Panc1 (cell line): ENCODE results near the gene GRHPR. TPM values are rescaled to one million over a fixed set of nuclear protein-coding genes. Genes with fewer than 3 reads are reported as not detected.

ENCODE experiments used
- ATAC-seq: fragments of 200-7000 bp; cut with Tn5 transposase; 2 replicates; pipeline ENCODE4 v1.9.1; 2020; ENCODE audit warnings: mild to moderate bottlenecking, moderate library complexity
- BruUV-seq: library from RNA; stranded (reverse); fragments of 400-500 nt; replicated peaks from 2 replicates; lab custom pipeline; 2021; lab: Mats Ljungman, UMichigan
- CTCF ChIA-PET: fragments of 300-600 bp; sonication (Branson Sonifier 250); formaldehyde crosslinking; loops from one replicate; lab custom pipeline; 2022; ENCODE audit warnings: antibody characterized with exemption; lab: Charles Lee
- POLR2A ChIA-PET: fragments of 300-600 bp; sonication (Branson Sonifier 250); formaldehyde crosslinking; loops from one replicate; lab custom pipeline; 2022; ENCODE audit warnings: antibody characterized with exemption; lab: Charles Lee
- DNase-seq: peaks from one replicate; pipeline ENCODE4 v3.0.0-alpha.2; 2010; ENCODE audit warnings: low read depth, low spot score
- H3K27ac ChIP-seq: 2 replicates; pipeline ENCODE4 v1.5.1; 2011; ENCODE audit warnings: mild to moderate bottlenecking, low read length, inconsistent platforms
- H3K27me3 ChIP-seq: fragments of 200-500 bp; sonication (Bioruptor generic); 2 replicates; pipeline ENCODE4 v1.6.0; 2014; ENCODE audit warnings: low read length, inconsistent platforms; ENCODE audit not compliant: control insufficient read depth, insufficient read depth
- H3K36me3 ChIP-seq: fragments of 200-500 bp; sonication (Bioruptor generic); 2 replicates; pipeline ENCODE4 v1.5.1; 2014; ENCODE audit warnings: inconsistent platforms, mild to moderate bottlenecking, low read length, moderate library complexity; ENCODE audit not compliant: control insufficient read depth, insufficient read depth
- H3K4me1 ChIP-seq: 2 replicates; pipeline ENCODE4 v1.5.1; 2011; ENCODE audit warnings: inconsistent platforms, mild to moderate bottlenecking, low read length, moderate library complexity; ENCODE audit not compliant: control insufficient read depth, insufficient read depth
- H3K4me3 ChIP-seq, 2 experiments: 2 replicates each; pipeline ENCODE4 v1.5.1; 2011 to 2012; ENCODE audit warnings: low read depth in 2 of 2, low read length in 2 of 2, mild to moderate bottlenecking in 2 of 2, inconsistent platforms in 1 of 2, moderate library complexity in 1 of 2
- H3K9me3 ChIP-seq: fragments of 200-500 bp; sonication (Bioruptor generic); 2 replicates; pipeline ENCODE4 v1.5.1; 2014; ENCODE audit warnings: low read depth, mild to moderate bottlenecking, inconsistent platforms, low read length, moderate library complexity; ENCODE audit not compliant: control insufficient read depth, insufficient read depth
- CTCF ChIP-seq: fragments of 450-650 bp; IDR thresholded peaks from 2 replicates; pipeline ENCODE4 v1.5.1; 2017; ENCODE audit warnings: mild to moderate bottlenecking
- POLR2AphosphoS5 ChIP-seq: IDR thresholded peaks from 2 replicates; pipeline ENCODE4 v1.6.1; 2012; ENCODE audit warnings: mild to moderate bottlenecking, low read depth, low read length, moderate library complexity
- REST ChIP-seq, 2 experiments: IDR thresholded peaks; 2 replicates each; pipeline ENCODE4 v1.6.1; 2011 to 2012; ENCODE audit warnings: low read depth in 2 of 2, control low read depth in 1 of 2, low read length in 1 of 2, mild to moderate bottlenecking in 1 of 2, moderate library complexity in 1 of 2; ENCODE audit not compliant: insufficient read depth in 1 of 2
- SIN3A ChIP-seq: IDR thresholded peaks from 2 replicates; pipeline ENCODE4 v1.6.1; 2012; ENCODE audit warnings: low read depth, mild to moderate bottlenecking, low read length, moderate library complexity, borderline replicate concordance; ENCODE audit not compliant: insufficient read depth
- TCF7L2 ChIP-seq: IDR thresholded peaks from 2 replicates; pipeline ENCODE4 v1.6.1; 2011; ENCODE audit warnings: mild to moderate bottlenecking, low read depth, low read length, inconsistent platforms
- in situ Hi-C: cut with HindIII; loops from 2 replicates; pipeline ENCODE4 v1.10.0; 2016; ENCODE audit warnings: low sequenced_read_pairs, low pct_unique_long_range_greater_than_20kb
- intact Hi-C: fragments of 100-400 bp; cut with micrococcal nuclease; formaldehyde crosslinking; loops from one replicate; pipeline ENCODE4 v1.10.0; 2022; ENCODE audit not compliant: unreplicated experiment
- total RNA-seq: library from RNA; stranded (reverse); gene quantifications from one replicate; pipeline ENCODE4 v1.2.1, GENCODE V29; 2021; ENCODE audit not compliant: unreplicated experiment

Gene GRHPR
- total RNA-seq, 1 experiment from 2014 or later, result 238 TPM

GRCh38 chr9:37386988-37387387 lies 35.5 kb upstream of the GRHPR start:
- no peaks in the 10 kb centered on the region for H3K4me1 ChIP-seq
- in situ Hi-C loops, result no loop called here
- ATAC-seq, result no peak
- TF ChIP-seq TCF7L2 (no peak), SIN3A (no peak), REST (IDR thresholded peaks at IDR 0.05; ENCODE audit: insufficient read depth in 1 of 2, low read depth in 2 of 2, low read length in 1 of 2) (no peak), POLR2AphosphoS5 (no peak), CTCF (no peak)
- ChIA-PET CTCF (interaction anchor here (0.5 to 0.7 kb wide), 3 partner anchors 19 to 1197 kb away, joined by 8 to 10 read pairs (median 8); partner anchors contain the start of gene CLTA), POLR2A (no interaction called here)
- H3K9me3 ChIP-seq, result no peaks in the 10 kb centered on the region
- H3K27me3 ChIP-seq, result no peaks in the 10 kb centered on the region
- no peaks in the 10 kb centered on the region for H3K36me3 ChIP-seq
- no peak for DNase-seq
- BruUV-seq, result no TSS peak
- intact Hi-C loops, result no loop called here
- no peak overlapping the region for H3K27ac ChIP-seq
- no peak overlapping the region for H3K4me3 ChIP-seq

- no peak overlapping the region for H3K4me3 ChIP-seq
- H3K27me3 ChIP-seq, result no peaks in the 10 kb centered on the region; the same call in 1 of the 2 replicates
- H3K36me3 ChIP-seq, result no peaks in the 10 kb centered on the region
- no peak overlapping the region for H3K27ac ChIP-seq
- CTCF ChIA-PET, result no interaction called here
- no TSS peak for BruUV-seq
- DNase-seq (no peak), ATAC-seq (no peak)
- intact Hi-C loops, result loop anchor here (10.0 kb wide), 1 partner anchor 516 kb away; no protein-coding TSS in a partner anchor
- in situ Hi-C loops, result no loop called here
- H3K4me1 ChIP-seq, result peaks cover 3% of the 10 kb centered on the region; the same call in 1 of the 2 replicates
- H3K9me3 ChIP-seq, result no peaks in the 10 kb centered on the region
- POLR2A ChIA-PET, result no interaction called here
- TF ChIP-seq REST (IDR thresholded peaks at IDR 0.05; ENCODE audit: insufficient read depth in 1 of 2, low read depth in 2 of 2, low read length in 1 of 2), result no peak
- no peak for TF ChIP-seq TCF7L2
- no peak for TF ChIP-seq SIN3A
- no peak for TF ChIP-seq CTCF
- no peak for TF ChIP-seq POLR2AphosphoS5
These were observed 31.7 kb upstream of the GRHPR start for GRCh38 chr9:37390759-37391158.
